ENCODE measurements around the gene LSP1.

- TF ChIP-seq POLR2A (IDR thresholded peaks at IDR 0.05; ENCODE audit: low read depth, low read length) (no peak), CTCF (conservative IDR thresholded peaks at IDR 0.05; ENCODE audit: low read depth, low read length) (no peak), FOS (IDR thresholded peaks at IDR 0.05; ENCODE audit: low read depth, low read length) (no peak), MXI1 (IDR thresholded peaks at IDR 0.05; ENCODE audit: borderline replicate concordance, low read depth, low read length) (no peak), RCOR1 (IDR thresholded peaks at IDR 0.05; ENCODE audit: insufficient replicate concordance, low read length) (no peak), RAD21 (IDR thresholded peaks at IDR 0.05; ENCODE audit: low read length) (no peak), USF2 (IDR thresholded peaks at IDR 0.05; ENCODE audit: low read depth, low read length) (no peak), RFX5 (IDR thresholded peaks at IDR 0.05; ENCODE audit: low read depth, low read length) (no peak), SMC3 (IDR thresholded peaks at IDR 0.05; ENCODE audit: low read depth, low read length) (no peak), CHD1 (IDR thresholded peaks at IDR 0.05; ENCODE audit: low read depth, low read length) (no peak)
These were observed 6.1 kb downstream of the LSP1 start for GRCh38 chr11:1859004-1859403.
